Neuron (in vitro differentiated cells): Measurements from ENCODE around the gene DCTN2.
"Not testable (repeated sequence)": the region's sequence is repeated elsewhere in the genome, so short reads cannot be mapped to it uniquely, and the experiment has no call there.

Source experiments
- H2AFZ ChIP-seq: one replicate; pipeline ENCODE4 v1.6.1; 2013; ENCODE audit warnings: low read depth, mild to moderate bottlenecking, inconsistent platforms, low read length, moderate library complexity
- H3K27me3 ChIP-seq: one replicate; pipeline ENCODE4 v1.6.1; 2013; ENCODE audit warnings: low read length; ENCODE audit not compliant: insufficient read depth
- H3K36me3 ChIP-seq: one replicate; pipeline ENCODE4 v1.6.1; 2013; ENCODE audit warnings: low read length; ENCODE audit not compliant: insufficient read depth
- H3K4me1 ChIP-seq: one replicate; pipeline ENCODE4 v1.6.1; 2013; ENCODE audit warnings: low read length; ENCODE audit not compliant: insufficient read depth
- H3K4me3 ChIP-seq: 2 replicates; pipeline ENCODE4 v1.5.1; 2013; ENCODE audit warnings: mild to moderate bottlenecking, low read length, moderate library complexity
- H3K9me3 ChIP-seq: one replicate; pipeline ENCODE4 v1.6.1; 2013; ENCODE audit warnings: low read length

Gene DCTN2

DNA sequence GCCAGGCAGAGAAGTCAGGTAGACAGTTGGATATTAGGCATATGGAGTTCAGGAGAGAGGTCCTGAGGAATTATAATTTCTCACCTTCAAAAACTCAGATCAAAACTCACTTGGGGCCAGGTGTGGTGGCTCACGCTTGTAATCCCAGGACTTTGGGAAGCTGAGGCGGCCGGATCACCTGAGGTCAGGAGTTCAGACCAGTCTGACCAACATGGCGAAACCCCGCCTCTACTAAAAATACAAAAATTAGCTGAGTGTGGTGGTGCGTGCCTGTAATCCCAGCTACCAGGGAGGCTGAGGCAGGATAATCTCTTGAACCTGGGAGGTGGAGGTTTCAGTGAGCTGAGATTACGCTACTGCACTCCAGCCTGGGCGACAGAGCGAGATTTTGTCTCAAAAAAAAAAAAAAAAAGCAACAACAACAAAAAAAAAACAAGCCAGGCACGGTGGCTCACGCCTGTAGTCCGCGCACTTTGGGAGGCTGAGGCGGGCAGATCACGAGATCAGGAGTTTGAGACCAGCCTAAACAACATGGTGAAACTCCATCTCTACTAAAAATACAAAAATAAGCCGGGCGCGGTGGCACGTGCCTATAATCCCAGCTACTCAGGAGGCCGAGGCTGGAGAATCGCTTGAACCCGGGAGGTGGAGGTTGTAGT, 44.6 kb downstream of the DCTN2 start:
- not testable (repeated sequence) for H2AFZ ChIP-seq, H3K4me3 ChIP-seq, H3K4me1 ChIP-seq, H3K27me3 ChIP-seq
- Histone ChIP-seq H3K36me3 (peaks cover 74% of the 10 kb centered on the region), H3K9me3 (peaks cover 10% of the 10 kb centered on the region)

DNA sequence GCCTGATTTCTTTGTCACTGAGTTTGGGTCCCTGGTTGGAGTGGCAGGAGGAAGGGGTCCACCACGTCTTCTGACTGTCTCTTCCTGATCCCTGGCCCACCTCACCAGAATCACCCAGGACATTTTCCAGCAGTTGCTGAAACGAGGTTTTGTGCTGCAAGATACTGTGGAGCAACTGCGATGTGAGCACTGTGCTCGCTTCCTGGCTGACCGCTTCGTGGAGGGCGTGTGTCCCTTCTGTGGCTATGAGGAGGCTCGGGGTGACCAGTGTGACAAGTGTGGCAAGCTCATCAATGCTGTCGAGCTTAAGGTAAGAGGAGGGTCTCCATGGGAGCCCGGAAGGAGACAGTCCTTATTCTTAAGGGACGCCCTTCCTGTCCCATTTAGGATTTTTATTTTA, 46.8 kb downstream of the DCTN2 start:
- Histone ChIP-seq H3K4me1 (no peaks in the 10 kb centered on the region), H2AFZ (no peak overlapping the region), H3K36me3 (peaks cover 77% of the 10 kb centered on the region), H3K27me3 (no peaks in the 10 kb centered on the region), H3K9me3 (peaks cover 3% of the 10 kb centered on the region), H3K4me3 (no peak overlapping the region)

DNA sequence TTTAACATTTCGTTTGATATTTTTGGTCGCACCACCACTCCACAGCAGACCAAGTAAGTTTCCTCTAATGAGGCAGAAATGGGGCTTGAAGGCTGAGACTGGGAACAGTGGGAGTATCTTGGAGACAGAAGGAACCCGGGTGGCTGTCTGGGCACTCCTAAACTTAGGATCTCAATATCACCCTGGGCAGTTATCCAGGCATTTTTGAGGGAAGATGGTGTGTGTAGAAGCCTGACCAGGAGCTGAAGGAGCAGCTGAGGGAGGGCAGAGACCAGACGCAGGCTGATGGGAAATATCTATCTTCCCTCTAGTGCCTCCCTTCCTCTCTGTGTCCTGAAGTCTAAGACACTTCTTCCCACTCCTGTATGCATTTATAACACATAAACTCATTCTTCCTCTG, 48.4 kb downstream of the DCTN2 start:
- Histone ChIP-seq H3K36me3 (peaks cover 66% of the 10 kb centered on the region), H3K9me3 (peaks cover 3% of the 10 kb centered on the region), H2AFZ (no peak overlapping the region), H3K27me3 (no peaks in the 10 kb centered on the region), H3K4me1 (no peaks in the 10 kb centered on the region), H3K4me3 (no peak overlapping the region)

GRCh38 chr12:57498132-57498502, 48.9 kb downstream of the DCTN2 start:
- H3K4me1 ChIP-seq, result no peaks in the 10 kb centered on the region
- no peak overlapping the region for H2AFZ ChIP-seq
- H3K36me3 ChIP-seq, result peaks cover 62% of the 10 kb centered on the region
- H3K9me3 ChIP-seq, result peaks cover 3% of the 10 kb centered on the region
- H3K4me3 ChIP-seq, result no peak overlapping the region
- no peaks in the 10 kb centered on the region for H3K27me3 ChIP-seq

DNA sequence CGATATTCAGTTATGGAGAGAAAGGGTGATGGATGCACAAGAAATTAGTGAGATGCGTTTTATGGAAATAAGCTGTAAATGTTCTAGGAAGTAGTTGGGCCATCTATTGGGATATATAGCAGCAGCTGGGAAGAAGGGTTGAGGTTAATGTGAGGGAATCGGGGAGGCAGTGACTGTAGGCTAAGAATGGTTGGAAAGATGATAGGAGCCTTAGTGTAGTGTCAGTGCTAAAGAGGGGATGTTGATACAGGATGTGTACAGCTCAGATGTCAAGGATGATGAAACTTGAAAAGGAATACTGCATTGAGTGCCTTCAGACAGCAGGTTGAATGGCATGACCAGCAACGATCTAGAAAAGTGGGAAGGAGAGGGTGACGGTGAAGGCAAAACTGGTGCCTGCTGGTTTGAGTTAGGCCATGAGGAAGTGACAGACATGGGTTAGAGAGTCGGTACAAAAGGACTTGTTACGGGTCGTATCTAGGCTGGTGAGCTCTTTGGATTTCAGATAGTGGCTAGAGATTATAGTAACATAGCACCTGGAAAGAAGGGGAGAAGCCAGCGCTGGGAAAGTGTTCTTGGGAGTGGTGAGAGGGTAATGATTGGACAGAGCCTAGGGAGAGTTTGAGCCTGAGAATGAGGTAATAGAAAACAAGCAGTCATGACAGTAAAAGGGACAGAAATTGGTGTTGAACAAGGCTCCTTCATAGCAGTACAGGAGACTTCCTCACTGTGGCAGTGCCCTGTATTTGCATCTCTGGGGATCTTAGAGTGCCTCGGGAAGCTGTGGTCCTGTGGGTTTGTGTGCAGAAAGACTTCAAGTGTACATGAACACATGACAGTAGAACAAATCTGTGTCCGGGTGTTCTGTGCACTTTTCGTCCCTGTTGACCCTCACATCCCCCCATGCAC, 49.5 kb downstream of the DCTN2 start:
- H3K9me3 ChIP-seq, result peaks cover 7% of the 10 kb centered on the region
- H2AFZ ChIP-seq, result no peak overlapping the region
- no peaks in the 10 kb centered on the region for H3K4me1 ChIP-seq
- H3K36me3 ChIP-seq, result peaks cover 64% of the 10 kb centered on the region
- H3K27me3 ChIP-seq, result no peaks in the 10 kb centered on the region
- H3K4me3 ChIP-seq, result no peak overlapping the region

- Histone ChIP-seq H3K36me3 (peaks cover 60% of the 10 kb centered on the region), H3K27me3 (no peaks in the 10 kb centered on the region)
Measured at GRCh38 chr12:57496822-57497221, 50.2 kb downstream of the DCTN2 start.

DNA sequence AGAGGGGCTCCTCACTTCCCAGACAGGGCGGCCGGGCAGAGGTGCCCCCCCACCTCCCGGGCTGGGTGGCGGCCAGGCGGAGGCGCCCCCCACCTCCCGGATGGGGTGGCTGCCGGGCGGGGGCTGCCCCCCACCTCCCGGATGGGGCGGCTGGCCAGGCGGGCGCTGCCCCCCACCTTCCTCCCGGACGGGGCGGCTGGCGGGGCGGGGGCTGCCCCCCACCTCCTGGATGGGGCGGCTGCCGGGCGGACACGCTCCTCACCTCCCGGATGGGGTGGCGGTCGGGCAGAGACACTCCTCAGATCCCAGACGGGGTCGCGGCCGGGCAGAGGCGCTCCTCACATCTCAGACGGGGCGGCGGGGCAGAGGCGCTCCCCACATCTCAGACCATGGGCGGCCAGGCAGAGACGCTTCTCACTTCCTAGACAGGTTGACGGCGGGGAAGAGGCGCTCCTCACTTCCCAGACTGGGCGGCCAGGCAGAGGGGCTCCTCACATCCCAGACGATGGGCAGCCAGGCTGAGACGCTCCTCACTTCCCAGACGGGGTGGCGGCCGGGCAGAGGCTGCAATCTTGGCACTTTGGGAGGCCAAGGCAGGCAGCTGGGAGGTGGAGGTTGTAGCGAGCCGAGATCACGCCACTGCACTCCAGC, 51.8 kb downstream of the DCTN2 start:
- not testable (repeated sequence) for H3K9me3 ChIP-seq
- peaks cover 62% of the 10 kb centered on the region for H3K36me3 ChIP-seq

More at GRCh38 chr12:57496822-57497221, 50.2 kb downstream of the DCTN2 start:
- H3K4me1 ChIP-seq, result no peaks in the 10 kb centered on the region
- H2AFZ ChIP-seq, result no peak overlapping the region
- no peak overlapping the region for H3K4me3 ChIP-seq
- H3K9me3 ChIP-seq, result peaks cover 7% of the 10 kb centered on the region

DNA sequence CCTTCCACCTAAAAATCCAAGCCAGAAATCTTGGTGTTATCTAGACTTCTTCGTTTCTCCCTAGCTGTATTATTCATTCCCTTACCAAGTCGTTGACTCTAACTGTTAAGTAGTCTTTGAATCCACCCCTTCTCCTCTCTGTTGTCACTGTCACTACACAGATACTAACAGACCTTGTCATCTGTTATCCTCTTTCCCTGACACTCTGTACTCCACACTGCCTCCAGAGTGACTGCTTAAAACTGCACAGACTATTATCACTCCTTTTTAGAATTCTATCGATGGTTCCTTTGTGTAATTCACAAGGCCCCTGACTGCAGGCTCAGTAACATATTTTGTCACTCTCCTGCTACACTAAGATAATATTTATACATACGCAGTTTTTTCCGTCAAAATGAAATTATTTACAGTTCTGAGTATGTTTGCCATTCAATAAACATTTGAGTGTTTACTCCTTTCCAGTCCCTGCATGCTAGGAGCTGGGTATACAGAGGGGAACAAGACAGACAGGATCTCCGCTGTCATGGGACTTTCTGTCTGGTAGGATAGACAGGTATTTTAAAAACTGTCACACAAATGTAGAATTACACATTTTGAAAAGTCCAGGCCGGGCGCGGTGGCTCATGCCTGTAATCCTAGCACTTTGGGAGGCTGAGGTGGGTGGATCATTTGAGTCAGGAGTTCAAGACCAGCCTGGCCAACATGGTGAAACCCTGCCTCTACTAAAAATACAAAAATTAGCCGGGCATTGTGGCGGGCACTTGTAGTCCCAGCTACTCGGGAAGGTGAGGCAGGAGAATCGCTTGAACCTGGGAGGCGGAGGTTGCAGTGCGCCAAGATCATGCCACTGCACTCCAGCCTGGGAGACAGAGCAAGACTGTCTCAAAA, 55.4 kb downstream of the DCTN2 start:
- peaks cover 49% of the 10 kb centered on the region for H3K36me3 ChIP-seq
- H2AFZ ChIP-seq, result no peak overlapping the region
- H3K4me3 ChIP-seq, result no peak overlapping the region
- H3K9me3 ChIP-seq, result peaks cover 4% of the 10 kb centered on the region
- no peaks in the 10 kb centered on the region for H3K27me3 ChIP-seq
- peaks cover 10% of the 10 kb centered on the region for H3K4me1 ChIP-seq

More for the DNA sequence above, 51.8 kb downstream of the DCTN2 start:
- H3K4me3 ChIP-seq, H3K27me3 ChIP-seq, H3K4me1 ChIP-seq, H2AFZ ChIP-seq: not testable (repeated sequence)

DNA sequence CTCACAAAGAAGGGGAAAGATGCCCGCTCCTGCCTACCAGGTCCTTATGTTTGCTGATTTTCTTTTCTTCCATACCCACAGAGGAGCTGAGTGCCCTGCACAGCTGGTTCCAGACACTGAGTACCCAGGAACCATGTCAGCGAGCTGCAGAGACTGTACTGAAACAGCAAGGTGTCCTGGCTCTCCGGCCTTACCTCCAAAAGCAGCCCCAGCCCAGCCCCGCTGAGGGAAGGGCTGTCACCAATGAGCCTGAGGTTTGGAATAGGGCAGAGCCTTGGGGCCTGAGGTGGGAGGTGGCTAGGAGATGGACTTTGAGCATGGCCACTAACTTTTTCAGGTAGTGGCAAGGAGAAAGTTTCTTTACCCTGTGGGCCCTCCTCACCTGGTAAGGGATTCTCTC, 56.9 kb downstream of the DCTN2 start:
- peaks cover 10% of the 10 kb centered on the region for H3K4me1 ChIP-seq

DNA sequence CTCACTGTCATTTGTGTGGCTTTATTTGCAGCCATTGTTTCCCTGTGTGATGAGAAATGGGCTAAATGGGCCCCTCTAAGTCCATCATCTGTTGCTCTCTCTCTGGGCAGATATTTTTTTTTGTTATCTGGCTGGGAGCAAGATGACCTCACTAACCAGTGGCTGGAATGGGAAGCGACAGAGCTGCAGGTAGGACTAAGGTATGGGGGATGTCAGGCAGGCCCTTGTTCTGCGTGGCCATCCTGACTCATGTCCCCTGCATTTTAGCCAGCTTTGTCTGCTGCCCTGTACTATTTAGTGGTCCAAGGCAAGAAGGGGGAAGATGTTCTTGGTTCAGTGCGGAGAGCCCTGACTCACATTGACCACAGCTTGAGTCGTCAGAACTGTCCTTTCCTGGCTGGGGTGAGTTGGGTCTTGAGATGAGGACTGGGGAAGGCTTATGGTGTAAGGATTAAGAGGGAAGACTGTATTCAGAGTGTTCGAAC, 57.8 kb downstream of the DCTN2 start:
- peaks cover 10% of the 10 kb centered on the region for H3K4me1 ChIP-seq
- H3K9me3 ChIP-seq, result peaks cover 4% of the 10 kb centered on the region
- H3K36me3 ChIP-seq, result peaks cover 41% of the 10 kb centered on the region
- H3K4me3 ChIP-seq, result peak overlapping the region; percentile 75
- no peaks in the 10 kb centered on the region for H3K27me3 ChIP-seq
- H2AFZ ChIP-seq, result no peak overlapping the region

More for the DNA sequence above, 56.9 kb downstream of the DCTN2 start:
- H3K36me3 ChIP-seq, result peaks cover 41% of the 10 kb centered on the region
- H2AFZ ChIP-seq, result no peak overlapping the region
- H3K4me3 ChIP-seq, result no peak overlapping the region
- H3K9me3 ChIP-seq, result peaks cover 4% of the 10 kb centered on the region
- H3K27me3 ChIP-seq, result no peaks in the 10 kb centered on the region

DNA sequence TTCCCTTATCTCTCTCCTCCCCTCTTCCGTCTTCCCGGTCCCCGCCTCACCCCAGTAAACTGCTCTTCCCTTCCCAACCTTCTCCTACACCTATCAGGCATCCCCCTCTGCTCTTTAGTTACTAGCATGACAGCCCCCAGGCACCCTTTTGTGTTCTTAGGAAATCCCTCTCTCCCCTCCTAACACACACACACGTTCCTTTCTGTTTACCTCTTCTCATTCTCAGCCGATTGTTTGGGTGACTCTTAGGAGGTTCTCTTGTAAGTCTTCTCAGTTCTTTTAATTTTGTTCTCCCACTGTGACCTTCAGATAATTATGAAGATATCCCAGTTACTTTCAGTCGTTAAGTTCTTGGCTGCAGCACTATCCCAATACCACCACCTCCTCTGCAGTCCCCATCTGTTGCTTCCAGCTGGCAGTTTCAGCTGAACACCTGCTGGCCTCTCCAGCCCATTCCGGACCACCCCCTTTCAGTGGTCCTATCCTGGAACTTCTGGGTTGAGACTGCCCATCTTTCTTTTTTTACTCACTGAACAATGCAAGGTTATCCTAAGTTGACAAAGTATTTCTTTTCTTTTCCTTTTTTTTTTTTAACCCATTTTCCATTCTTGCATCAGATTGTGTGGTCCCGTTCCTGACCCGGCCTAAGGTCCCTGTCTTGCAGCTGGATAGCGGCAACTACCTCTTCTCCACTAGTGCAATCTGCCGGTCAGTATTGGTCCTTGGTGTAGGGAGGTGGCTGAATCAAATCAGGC, 58.4 kb downstream of the DCTN2 start:
- Histone ChIP-seq H3K9me3 (peaks cover 4% of the 10 kb centered on the region), H3K4me3 (peak overlapping the region; percentile 75), H3K27me3 (no peaks in the 10 kb centered on the region), H3K36me3 (peaks cover 38% of the 10 kb centered on the region), H3K4me1 (peaks cover 10% of the 10 kb centered on the region), H2AFZ (no peak overlapping the region)
